Kidney tubule cell (primary cell): ENCODE measurements around the gene RAET1L.
"Not testable (repeated sequence)": the region's sequence is repeated elsewhere in the genome, so short reads cannot be mapped to it uniquely, and the experiment has no call there.

Experiments used
- DNase-seq: peaks from one replicate; pipeline ENCODE4 v3.0.0-alpha.2; 2018; ENCODE audit warnings: low spot score

The RAET1L gene

DNA sequence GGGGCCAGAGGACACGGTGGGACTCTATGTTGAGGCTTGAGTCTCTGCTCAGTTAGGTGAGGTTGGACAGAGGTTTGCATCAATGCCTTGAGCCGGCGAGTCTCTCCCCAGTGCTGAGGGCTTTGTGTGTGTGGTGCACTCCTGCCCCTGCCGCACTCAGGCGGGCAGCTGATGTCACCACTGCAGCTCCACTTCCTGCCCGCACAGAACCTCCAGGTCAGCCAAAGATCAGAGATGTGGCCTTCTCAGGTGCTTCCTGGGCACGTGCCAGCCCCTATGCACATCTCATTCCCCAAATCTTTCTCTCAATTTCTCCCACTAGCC is 33.9 kb downstream of the RAET1L start:
- peak; percentile 19 for DNase-seq

DNA sequence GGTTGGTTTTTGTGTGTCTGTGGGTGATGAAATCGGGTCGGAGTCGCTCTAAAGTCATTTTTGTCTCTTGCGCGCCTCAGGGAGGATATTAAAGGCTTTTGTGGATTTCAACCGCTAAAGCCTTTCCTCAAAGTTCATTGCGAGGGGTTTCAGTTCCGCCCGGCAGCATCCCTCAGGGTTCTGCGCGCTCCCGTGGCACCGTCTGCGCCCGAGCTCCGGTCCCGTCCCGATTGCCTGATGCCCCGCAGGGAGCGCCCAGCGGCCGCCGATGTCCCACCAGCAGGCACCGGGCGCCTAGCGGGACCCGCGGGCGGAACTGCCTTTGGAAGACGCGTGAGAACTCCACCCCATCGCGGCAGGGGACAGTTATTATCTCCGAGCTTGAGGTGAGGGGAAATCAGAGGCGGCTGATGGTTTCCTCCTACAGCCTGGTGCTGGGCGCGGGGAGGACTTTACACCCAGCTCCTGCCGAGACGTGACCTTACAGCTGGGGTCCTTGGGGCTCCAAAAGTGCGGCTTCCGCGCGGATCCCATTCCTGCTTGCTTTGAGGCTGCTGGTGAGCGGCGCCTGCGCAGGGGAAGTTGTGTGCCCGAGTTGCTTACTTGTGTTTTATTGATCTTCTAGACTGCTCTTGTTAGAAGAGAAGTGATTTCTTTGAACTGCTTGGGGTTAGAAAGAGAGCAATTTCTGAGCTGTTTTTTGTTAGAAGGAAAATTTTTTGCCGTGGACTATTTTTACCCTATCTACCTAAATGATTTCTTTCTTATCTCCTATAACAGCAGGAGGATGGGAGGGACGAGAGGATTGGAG is 34.5 kb downstream of the RAET1L start:
- DNase-seq, result no peak

DNA sequence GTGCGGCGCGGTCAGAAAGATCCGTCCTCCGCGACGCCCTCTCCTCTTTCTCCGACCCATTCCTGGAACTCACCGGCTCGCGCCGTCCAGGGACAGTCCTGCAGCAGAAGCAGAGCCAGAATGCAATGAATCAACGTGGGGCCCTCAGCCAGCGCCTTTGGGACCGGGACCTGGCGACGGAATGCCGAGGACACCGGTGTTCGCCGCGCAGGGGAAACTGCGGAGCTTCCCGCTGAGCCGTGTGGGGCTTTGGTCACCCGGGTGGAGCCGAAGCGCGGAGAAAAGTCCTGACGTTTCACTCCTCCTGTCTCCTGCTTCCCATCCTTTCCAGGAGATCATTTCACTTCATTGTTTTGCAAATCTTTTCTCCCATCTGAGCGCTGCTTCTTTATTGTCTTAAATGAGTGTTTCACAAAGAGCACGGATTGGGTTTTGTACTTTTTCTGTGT is 35.1 kb downstream of the RAET1L start:
- no peak for DNase-seq

DNA sequence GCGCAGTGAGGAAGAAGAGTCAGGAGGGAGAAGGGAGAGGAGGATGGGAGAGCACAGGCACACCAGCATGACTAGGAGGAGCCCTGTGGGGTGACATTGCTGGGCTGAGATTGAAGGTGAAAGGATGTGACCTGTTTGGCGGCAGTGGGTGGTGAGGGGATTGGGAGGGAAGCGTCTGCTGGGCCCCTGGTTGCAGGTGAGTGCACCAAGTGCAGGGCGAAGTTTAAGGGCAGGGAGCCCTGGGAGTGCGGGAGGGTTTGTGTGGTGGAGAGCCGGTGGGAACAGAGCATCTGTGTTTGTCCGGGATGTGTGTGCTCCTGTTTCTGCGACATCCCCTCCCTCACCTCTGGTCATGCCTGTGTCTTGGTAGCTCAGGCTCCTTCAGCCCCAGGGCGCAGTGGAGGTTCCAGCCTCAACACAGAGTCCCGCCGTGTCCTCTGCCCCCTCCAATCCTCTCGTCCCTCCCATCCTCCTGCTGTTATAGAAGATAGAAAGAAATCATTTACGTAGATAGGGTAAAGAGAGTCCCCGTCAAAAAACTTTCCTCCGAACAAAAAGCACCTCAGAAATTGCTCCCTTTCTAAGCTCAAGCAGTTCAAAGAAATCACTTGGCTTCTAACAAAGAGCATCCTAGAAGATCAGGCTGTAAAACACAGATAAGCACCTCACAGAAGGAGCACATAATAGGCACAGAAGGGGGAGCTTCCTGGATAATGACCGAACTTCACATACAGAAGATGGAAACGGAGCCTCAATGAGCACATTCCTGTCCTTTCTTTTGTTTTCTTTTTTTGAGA is 36.6 kb downstream of the RAET1L start:
- no peak for DNase-seq

DNA sequence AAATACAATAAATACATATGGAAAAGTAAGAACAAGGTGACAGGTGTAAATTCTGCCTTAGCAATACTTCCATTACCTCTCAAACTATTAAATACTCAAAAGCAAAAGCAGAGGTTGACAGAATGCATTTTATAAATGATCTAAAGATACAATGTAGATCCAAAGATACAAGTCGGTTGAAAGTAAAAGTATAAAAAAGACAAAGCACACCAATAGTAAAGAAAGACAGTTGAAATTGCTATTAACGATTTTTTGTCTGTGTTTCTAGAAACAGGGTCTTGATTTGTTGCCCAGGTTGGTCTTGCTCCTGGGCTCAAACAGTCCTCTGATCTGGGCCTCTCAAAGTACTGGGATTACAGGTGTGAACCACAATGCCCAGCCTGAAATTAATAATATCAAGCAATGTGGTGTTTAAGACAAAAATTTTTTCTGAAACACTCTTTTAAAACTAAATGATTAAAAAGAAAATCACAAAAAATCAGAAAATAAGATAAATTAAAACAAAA is 37.7 kb downstream of the RAET1L start:
- no peak for DNase-seq

DNA sequence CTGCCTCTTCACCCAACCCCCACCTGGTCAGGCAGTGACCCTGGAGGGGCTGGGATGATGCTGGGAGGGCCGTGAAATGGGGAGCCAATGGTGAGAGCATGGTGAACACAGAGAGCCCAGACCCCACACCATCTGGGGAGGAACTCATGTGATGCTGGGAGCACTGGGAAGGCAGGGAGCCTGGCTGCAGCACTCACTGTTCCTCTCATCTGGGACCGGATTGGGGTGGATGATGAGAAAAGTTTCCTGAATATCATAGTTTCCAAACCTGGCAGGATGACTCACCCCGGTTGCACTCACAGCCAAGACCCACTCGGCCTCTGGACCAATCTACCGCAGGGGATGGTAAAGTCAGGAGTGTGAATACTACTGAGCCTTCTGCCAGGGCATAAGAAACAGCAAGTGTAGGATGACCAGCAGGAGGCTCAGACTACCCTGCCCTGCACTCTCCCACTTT is 39.8 kb downstream of the RAET1L start:
- no peak for DNase-seq

DNA sequence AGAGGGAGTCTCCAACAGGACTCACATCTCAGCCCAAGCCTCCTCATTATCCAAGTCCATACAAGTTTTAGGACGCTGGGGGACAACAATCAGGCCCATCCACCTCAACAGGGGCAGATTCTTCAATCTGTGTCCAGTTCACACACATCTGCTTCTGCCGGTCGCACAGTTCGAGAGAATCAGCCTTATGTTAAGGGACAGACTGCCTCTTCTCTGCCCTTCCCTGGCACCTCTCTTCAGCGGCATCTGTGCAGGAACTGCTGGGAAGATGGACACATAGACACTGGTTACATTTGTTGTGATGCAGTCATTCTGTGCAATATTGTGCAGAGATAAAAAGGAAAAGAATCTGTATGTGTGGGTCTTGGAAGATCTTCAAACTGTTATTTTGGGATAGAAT is 40.6 kb downstream of the RAET1L start:
- no peak for DNase-seq

DNA sequence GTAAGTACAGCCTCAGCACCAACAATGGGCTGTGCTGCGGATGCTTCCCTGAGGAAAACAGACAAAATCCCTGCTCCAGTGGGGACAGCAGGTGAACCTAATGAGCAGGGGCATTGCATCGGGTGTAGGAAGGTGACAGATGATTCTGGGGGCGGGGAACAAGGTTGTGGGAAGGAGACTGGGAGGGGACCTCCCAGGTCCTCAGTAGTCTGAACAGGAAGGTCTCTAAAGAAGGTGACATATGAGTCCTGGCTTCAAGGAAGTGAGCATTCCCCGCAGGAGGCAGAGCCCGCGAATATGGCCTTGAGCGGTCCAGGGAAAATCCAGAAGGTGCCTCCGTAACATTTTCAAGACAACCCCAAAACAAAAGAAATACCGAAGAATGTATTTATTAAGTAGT is 42.2 kb downstream of the RAET1L start:
- no peak for DNase-seq

DNA sequence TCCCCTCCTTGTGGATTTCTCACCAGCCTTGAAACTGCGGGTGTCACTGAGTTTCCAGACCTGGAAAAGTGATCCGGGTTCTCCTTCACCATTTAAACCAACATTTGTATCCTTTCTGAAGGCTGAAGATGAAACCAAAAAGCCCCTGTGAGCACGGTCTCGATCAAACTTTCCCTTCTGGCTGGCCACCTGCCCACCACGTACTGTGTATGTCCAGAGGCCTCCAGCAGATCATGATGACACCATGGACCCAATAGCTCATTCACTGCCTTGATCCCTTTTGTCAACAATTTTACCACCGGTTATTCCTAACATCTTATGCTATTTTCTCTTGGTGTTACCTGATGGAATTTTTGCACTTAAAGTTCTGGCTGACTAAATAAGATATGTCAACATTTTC is 46.0 kb downstream of the RAET1L start:
- DNase-seq, result no peak

DNA sequence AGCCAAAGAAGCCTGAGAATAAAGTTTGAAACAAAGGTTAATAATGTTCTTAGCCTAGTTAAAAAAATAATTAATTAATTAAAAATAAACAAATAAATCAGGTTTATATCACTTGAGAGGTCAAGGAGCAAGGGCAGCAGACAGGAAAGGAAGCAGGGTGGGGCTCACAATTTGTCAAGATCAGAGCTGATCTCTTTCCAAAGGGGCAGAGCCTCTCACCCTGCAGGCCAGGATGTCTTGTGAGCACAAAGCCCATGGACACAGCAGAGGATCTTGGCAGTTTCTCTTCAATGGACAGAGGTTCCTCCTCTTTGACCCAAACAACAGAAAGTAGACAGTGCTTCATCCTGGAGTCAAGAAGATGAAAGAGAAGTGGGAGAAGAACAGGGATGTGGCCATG is 46.7 kb downstream of the RAET1L start:
- DNase-seq, result no peak

DNA sequence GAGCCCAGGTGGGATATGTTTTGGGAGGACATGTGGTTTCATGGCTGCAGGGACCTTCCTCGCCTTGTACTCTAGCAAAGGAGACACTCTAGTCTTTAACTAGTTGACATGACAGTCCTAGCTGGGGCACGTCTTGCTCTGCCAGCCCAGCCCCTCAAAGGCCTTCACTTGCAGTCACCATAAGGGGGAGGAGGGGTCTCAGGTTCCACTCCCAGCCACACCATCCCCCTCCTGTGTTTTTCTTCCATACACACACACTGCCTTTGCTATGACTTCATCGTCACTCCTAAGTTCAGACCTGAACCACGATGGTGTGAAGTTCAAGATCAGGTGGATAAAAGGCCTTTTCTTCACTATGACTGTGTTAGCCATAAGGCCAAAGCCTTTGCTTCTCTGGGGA is 48.1 kb downstream of the RAET1L start:
- no peak for DNase-seq

DNA sequence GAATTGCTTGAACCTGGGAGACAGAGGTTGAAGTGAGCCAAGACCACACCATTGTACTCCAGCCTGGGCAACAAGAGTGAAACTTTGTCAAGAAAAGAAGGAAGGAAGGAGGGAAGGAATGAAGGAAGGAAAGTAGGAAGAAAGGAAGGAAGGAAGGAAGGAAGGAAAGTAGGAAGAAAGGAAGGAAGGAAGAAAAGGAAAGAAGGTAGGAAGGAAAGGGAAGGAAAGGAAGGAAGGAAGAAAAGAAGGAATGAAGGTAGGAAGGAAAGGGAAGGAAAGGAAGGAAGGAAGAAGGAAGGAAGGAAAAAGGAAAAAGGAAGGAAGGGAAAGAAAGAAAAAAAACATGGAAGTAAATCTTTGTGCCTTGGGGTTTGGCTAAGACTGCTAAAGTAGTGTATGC is 49.9 kb downstream of the RAET1L start:
- DNase-seq, result no peak

DNA sequence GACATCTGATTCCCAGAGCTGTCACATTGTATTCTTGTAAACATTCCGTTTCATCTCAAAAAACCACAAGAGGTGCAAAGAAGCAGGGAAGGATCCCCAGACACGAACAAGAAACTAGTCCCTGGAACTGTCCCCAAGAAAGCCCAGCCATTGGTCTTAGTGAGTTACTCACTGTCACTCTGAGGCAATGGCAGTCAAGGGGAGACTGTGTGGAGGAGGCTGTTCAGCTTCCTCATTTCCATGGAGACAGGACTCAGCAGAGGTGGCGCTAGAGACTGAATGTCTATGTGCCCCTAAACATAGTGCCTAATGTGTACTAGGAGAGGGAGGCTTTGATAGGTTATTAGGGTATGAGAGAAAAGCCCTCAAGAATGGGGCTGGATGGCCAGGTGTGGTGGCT is 50.5 kb downstream of the RAET1L start:
- DNase-seq, result no peak

DNA sequence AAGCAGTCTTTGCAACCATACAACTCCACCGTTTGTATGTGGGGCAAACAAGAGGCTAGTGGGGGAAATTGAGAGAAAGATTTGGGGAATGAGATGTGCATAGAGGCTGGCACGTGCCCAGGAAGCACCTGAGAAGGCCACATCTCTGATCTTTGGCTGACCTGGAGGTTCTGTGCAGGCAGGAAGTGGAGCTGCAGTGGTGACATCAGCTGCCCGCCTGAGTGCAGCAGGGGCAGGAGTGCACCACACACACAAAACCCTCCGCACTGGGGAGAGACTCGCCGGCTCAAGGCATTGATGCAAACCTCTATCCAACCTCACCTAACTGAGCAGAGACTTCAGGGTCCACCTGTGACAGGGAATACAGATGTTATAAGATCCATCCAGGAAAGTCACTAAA is 50.9 kb downstream of the RAET1L start:
- DNase-seq, result not testable (repeated sequence)

DNA sequence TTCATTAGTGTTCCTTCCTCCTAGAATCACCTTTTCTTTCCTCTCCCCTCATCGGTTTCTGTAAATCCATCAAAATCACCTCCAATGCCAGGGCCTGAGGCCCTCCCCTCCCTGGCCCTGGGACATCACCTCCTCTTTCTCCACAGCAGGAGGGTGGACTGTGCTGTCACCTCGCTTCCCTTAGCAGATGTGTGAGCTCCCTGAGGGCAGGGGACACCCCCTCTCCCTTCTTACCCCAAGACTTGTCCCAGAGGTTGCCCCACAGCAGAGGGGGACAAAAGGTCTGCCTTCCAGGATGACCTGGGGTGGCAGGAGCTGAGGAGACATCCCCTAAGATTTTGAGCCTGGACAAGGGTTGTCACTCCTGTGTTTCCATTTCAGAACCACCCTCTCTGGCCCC is 55.7 kb downstream of the RAET1L start:
- no peak for DNase-seq

DNA sequence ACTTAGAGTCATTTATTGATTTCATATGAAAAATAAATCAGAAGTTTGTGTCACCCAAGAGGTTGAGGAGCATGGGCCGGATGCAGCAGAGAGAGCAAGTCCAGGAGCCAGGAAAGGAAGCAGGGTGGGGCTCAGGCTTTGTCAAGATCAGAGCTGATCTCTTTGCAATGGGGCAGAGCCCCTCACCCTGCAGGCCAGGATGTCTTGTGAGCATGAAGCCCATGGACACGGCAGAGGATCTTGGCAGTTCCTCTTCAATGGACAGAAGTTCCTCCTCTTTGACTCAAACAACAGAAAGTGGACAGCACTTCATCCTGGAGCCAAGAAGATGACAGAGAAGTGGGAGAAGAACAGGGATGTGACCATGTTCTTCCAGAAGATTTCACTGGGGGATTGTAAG is 56.4 kb downstream of the RAET1L start:
- not testable (repeated sequence) for DNase-seq
